Ovary (tissue), 9 donors: ENCODE measurements around the gene GRID1. TPM values are rescaled to one million over a fixed set of nuclear protein-coding genes. Genes with fewer than 3 reads are reported as not detected.

Experiments
- DNase-seq, 5 donors: peaks; one replicate each; pipeline ENCODE4 v3.0.0-alpha.2; 2019 to 2020
- H3K27ac ChIP-seq, 2 donors: fragments of 200-600 bp; one replicate each; pipeline versions ENCODE4 v1.5.1 to v1.8.0; 2019 to 2022
- H3K27me3 ChIP-seq: fragments of 200-600 bp; one replicate; pipeline ENCODE4 v1.8.0; 2022
- H3K36me3 ChIP-seq: fragments of 200-600 bp; sonication (generic); one replicate; pipeline ENCODE4 v1.5.1; 2019
- H3K4me1 ChIP-seq: one replicate; pipeline ENCODE4 v1.8.1; 2013; ENCODE audit warnings: mild to moderate bottlenecking, moderate library complexity; ENCODE audit not compliant: insufficient read depth
- H3K4me3 ChIP-seq: fragments of 200-600 bp; sonication (generic); one replicate; pipeline ENCODE4 v1.5.1; 2017
- H3K9me3 ChIP-seq, 2 donors: fragments of 200-600 bp in 1 of 2; sonication (generic) in 1 of 2; one replicate each; pipeline versions ENCODE4 v1.5.1 to v1.8.1; 2013 to 2019; ENCODE audit warnings: mild to moderate bottlenecking in 1 of 2, moderate library complexity in 1 of 2
- CTCF ChIP-seq, 3 donors: fragments of 450-650 bp in 2 of 3; fragments of 200-600 bp in 1 of 3; IDR thresholded peaks; one replicate each; pipeline versions ENCODE4 v1.5.1 to v1.8.0; 2016 to 2022; ENCODE audit warnings: antibody characterized with exemption in 3 of 3, mild to moderate bottlenecking in 1 of 3
- EP300 ChIP-seq: sonication (generic); formaldehyde crosslinking; IDR thresholded peaks from one replicate; pipeline ENCODE4 v1.6.1; 2017; ENCODE audit warnings: antibody characterized with exemption
- POLR2A ChIP-seq: fragments of 450-650 bp; IDR thresholded peaks from one replicate; pipeline ENCODE4 v1.6.1; 2017; ENCODE audit warnings: antibody characterized with exemption, mild to moderate bottlenecking, moderate library complexity
- WGBS, 3 donors: extraction: QIAGEN DNeasy Blood & Tissue Kit in 1 of 3; methylation state at CpG; one replicate each; pipeline versions ENCODE4 v1.1.5 to v1.1.7; 2013 to 2017; 5-methylcytosine and 5-hydroxymethylcytosine counted together
- intact Hi-C, 4 donors: fragments of 100-400 bp; cut with DNase I; formaldehyde crosslinking; loops; one replicate each; pipeline versions ENCODE4 v1.11.0 to v1.15.1; 2022 to 2023
- polyA plus RNA-seq, 2 donors: library from polyadenylated mRNA; stranded (reverse); fragments of 200-250 nt in 1 of 2; fragments of 350-450 nt in 1 of 2; fragmentation: Illumina TruSeq in 1 of 2; extraction: RNeasy Lipid Tissue Mini Kit (QIAGEN cat#74804) in 1 of 2; gene quantifications; one replicate each; pipeline ENCODE4 v1.2.3, GENCODE V29; 2013 to 2014
- total RNA-seq, 7 donors: library from RNA; depleted of rRNA in 2 of 7; stranded (reverse); fragments of >200 nt in 2 of 7; fragmentation: NEBNext Ultra II Directional in 3 of 7; extraction: Animal tissue kit (Norgen Biotek cat#: 25700) in 3 of 7; gene quantifications; one replicate each; pipeline versions ENCODE4 v1.1.0 to v1.2.4, GENCODE V29; 2016 to 2023
- donor health status: DM: no; HTN: no; CAD: no; lungs with moderate emphysema.
- donor health status: DM: no; HTN: no; CAD: no.
- donor health status: Bipolar disorder and iron deficiency.
- donor health status: DM: yes; HTN: yes; CAD: no.
- donor health status: DM: no; HTN: no; CAD: no.
- donor health status: DM: yes; HTN: yes; CAD: no.

GRID1 gene
- total and polyA plus RNA-seq, 9 donors, result 0.57 to 6.2 (median 1.8) TPM

DNA sequence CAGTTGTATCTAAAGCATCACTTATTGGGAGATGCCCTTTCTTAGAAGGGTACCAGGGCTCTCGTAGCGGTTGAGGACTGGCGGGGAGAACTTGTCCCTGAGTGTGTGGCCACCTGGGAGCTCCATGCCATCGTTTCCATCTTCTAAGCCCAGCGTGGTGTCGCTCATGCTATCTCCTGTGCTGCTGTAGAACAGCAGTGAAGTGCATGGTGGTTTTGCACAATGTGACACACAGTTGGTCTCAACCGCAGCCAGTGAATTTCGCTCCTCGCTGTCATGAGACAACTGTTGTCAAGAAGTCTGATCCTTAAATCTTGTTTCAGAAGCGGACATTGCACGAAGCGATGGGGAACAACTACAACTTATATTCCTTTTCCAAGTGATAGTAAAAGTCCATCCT lies 283.4 kb downstream of the GRID1 start:
- 82 to 89% (median 84%) methylated on average over 12 of the region's 12 CpGs for WGBS, 3 donors
- intact Hi-C loops, result no loop called here
- Histone ChIP-seq H3K27ac (no peak overlapping the region), H3K4me3 (no peak overlapping the region), H3K4me1 (no peaks in the 10 kb centered on the region), H3K27me3 (no peaks in the 10 kb centered on the region), H3K9me3 (no peaks in the 10 kb centered on the region), H3K36me3 (no peaks in the 10 kb centered on the region)
- DNase-seq, result no peak
- TF ChIP-seq POLR2A, result no peak

DNA sequence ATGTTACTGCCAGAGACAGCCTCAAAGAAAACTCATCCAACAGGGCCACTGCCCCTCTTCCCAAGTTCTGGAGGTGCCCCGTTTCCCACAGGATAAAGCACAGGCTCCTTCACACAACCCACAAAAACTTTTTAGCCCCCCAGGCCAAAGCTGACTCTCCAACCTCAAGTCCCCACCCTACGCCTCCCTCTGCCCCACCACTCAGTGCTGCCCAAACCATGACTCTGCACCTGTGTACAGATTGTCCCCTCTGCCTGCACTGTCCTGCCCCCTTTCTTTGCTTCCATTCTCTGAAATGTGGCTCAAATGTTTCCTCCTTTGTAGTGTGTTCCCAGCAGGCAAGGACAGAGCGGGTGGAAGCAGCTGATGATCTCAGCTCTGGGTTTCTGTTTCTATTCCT lies 284.0 kb downstream of the GRID1 start:
- Histone ChIP-seq H3K4me1 (no peaks in the 10 kb centered on the region), H3K27ac (no peak overlapping the region), H3K9me3 (no peaks in the 10 kb centered on the region), H3K36me3 (no peaks in the 10 kb centered on the region), H3K4me3 (no peak overlapping the region), H3K27me3 (no peaks in the 10 kb centered on the region)
- no peak for DNase-seq
- intact Hi-C loops, result no loop called here
- TF ChIP-seq POLR2A (no peak), CTCF (IDR thresholded peaks at IDR 0.05) (no peak), EP300 (no peak)
- 80 to 91% (median 91%) methylated on average over 3 of the region's 3 CpGs for WGBS, 3 donors

DNA sequence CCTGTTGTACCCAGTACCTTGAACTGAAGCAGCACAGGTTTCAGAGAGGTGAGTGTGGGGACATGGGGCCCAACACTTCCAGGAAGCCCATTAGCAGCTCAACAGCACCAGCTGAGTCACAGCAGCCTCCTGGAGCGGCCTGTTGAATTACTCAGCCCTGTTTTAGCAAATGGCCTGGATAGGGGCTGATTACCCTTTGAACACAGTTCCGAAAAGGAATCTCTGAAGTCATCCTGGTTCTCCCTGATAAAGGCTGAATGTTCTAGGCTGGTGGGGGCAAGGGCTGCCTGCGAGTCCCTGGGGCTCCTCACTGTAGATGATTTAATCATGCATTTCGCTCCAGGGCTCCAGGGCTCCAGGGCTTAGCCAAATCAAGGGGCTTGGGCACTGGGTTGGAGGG lies 287.5 kb downstream of the GRID1 start:
- TF ChIP-seq CTCF (IDR thresholded peaks at IDR 0.05) (no peak), EP300 (no peak), POLR2A (no peak)
- intact Hi-C loops, result no loop called here
- WGBS, 3 donors, result 59 to 63% (median 60%) methylated on average over 4 of the region's 4 CpGs
- Histone ChIP-seq H3K36me3 (no peaks in the 10 kb centered on the region), H3K4me3 (no peak overlapping the region), H3K27ac (no peak overlapping the region), H3K9me3 (no peaks in the 10 kb centered on the region), H3K27me3 (no peaks in the 10 kb centered on the region), H3K4me1 (no peaks in the 10 kb centered on the region)
- DNase-seq, result no peak

- TF ChIP-seq CTCF (IDR thresholded peaks at IDR 0.05) (no peak), POLR2A (no peak), EP300 (no peak)
- H3K9me3 ChIP-seq, result no peaks in the 10 kb centered on the region
- DNase-seq, result no peak
- no peaks in the 10 kb centered on the region for H3K27me3 ChIP-seq
- H3K36me3 ChIP-seq, result no peaks in the 10 kb centered on the region
- 60 to 74% (median 72%) methylated on average over 5 of the region's 5 CpGs for WGBS, 3 donors
- H3K4me3 ChIP-seq, result no peak overlapping the region
- no peaks in the 10 kb centered on the region for H3K4me1 ChIP-seq
- no peak overlapping the region for H3K27ac ChIP-seq
- intact Hi-C loops, result no loop called here
Observed at GRCh38 chr10:86078639-86079035, 288.0 kb downstream of the GRID1 start.

GRCh38 chr10:86077871-86078638 lies 288.5 kb downstream of the GRID1 start:
- no peak for DNase-seq
- Histone ChIP-seq H3K36me3 (no peaks in the 10 kb centered on the region), H3K9me3 (no peaks in the 10 kb centered on the region), H3K27me3 (no peaks in the 10 kb centered on the region), H3K4me1 (no peaks in the 10 kb centered on the region), H3K27ac (no peak overlapping the region), H3K4me3 (no peak overlapping the region)
- 79 to 89% (median 83%) methylated on average over 9 of the region's 9 CpGs for WGBS, 3 donors
- intact Hi-C loops, result no loop called here
- no peak for TF ChIP-seq POLR2A
- TF ChIP-seq EP300, result no peak
- no peak for TF ChIP-seq CTCF (IDR thresholded peaks at IDR 0.05)
